CD4-positive, alpha-beta T cell treated with Interleukin-12 subunit alpha and Interleukin-12 subunit beta, for 1 hour (primary cell): ENCODE measurements around the gene PLEKHG1.
A peak's percentile ranks its signal among the peaks of the same experiment; 100 is the strongest.

Source experiments
- DNase-seq: peaks from one replicate; pipeline ENCODE4 v3.0.0-alpha.2; 2020

PLEKHG1 gene

GRCh38 chr6:150599199-150600009 lies at the start of gene PLEKHG1:
Gene PLEKHG1, plus strand, starts transcription at chr6:150599885. Its CDS starts 133,797 bp downstream, at chr6:150733682.
- DNase-seq, result peak; percentile 59

GRCh38 chr6:150550244-150550643 lies 49.4 kb upstream of the PLEKHG1 start:
- no peak for DNase-seq

- no peak for DNase-seq
Measured at GRCh38 chr6:150557043-150557599, 42.6 kb upstream of the PLEKHG1 start.

- DNase-seq, result no peak
Measured at GRCh38 chr6:150560004-150560883, 39.4 kb upstream of the PLEKHG1 start.

GRCh38 chr6:150560884-150561219 lies 38.8 kb upstream of the PLEKHG1 start:
- no peak for DNase-seq

GRCh38 chr6:150565945-150566344 lies 33.7 kb upstream of the PLEKHG1 start:
- DNase-seq, result no peak

GRCh38 chr6:150566486-150566885 lies 33.2 kb upstream of the PLEKHG1 start:
- no peak for DNase-seq

- no peak for DNase-seq
Measured at GRCh38 chr6:150567380-150567779, 32.3 kb upstream of the PLEKHG1 start.

- no peak for DNase-seq
Measured at GRCh38 chr6:150567823-150568383, 31.8 kb upstream of the PLEKHG1 start.

GRCh38 chr6:150568560-150568959 lies 31.1 kb upstream of the PLEKHG1 start:
- DNase-seq, result no peak

- DNase-seq, result no peak
Measured at GRCh38 chr6:150569161-150569560, 30.5 kb upstream of the PLEKHG1 start.

- DNase-seq, result no peak
Measured at GRCh38 chr6:150573041-150573681, 26.5 kb upstream of the PLEKHG1 start.

GRCh38 chr6:150575836-150576235 lies 23.8 kb upstream of the PLEKHG1 start:
- DNase-seq, result no peak

- DNase-seq, result no peak
Measured at GRCh38 chr6:150576651-150577226, 22.9 kb upstream of the PLEKHG1 start.

GRCh38 chr6:150579611-150580010 lies 20.1 kb upstream of the PLEKHG1 start:
- no peak for DNase-seq

GRCh38 chr6:150580489-150580888 lies 19.2 kb upstream of the PLEKHG1 start:
- no peak for DNase-seq

- DNase-seq, result no peak
Measured at GRCh38 chr6:150584065-150584464, 15.6 kb upstream of the PLEKHG1 start.

- no peak for DNase-seq
Measured at GRCh38 chr6:150584596-150584995, 15.1 kb upstream of the PLEKHG1 start.

GRCh38 chr6:150586850-150587359 lies 12.8 kb upstream of the PLEKHG1 start:
- DNase-seq, result no peak

GRCh38 chr6:150587637-150588036 lies 12.0 kb upstream of the PLEKHG1 start:
- DNase-seq, result no peak

- no peak for DNase-seq
Measured at GRCh38 chr6:150588888-150589499, 10.7 kb upstream of the PLEKHG1 start.

GRCh38 chr6:150589852-150590251 lies 9.8 kb upstream of the PLEKHG1 start:
- no peak for DNase-seq
